HG03139 (cell line): Measurements from ENCODE around the gene FOXK1.

ENCODE experiments used
- ATAC-seq: cut with Tn5 transposase; IDR thresholded peaks from one replicate; pipeline ENCODE4 v1.9.1; 2021; ENCODE audit not compliant: unreplicated experiment

The FOXK1 gene

DNA sequence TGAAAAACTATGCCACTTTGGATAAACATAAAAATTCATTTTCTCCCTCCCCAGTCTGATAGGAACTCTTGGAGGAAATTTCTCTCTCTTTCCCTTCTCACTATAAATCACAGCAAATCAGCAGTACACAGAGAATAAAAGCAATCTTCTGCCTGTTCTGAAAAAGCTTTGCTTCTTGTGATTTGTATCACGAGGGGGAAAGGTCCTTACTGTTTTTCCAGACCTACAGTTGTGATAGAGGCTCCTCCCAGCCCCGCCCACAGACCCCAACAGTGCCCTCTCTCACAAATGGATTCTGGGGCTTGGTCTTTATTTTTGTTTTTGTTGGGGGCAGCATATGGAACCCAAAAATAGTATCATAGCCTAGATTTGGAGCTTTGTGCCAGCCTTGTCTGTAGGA, 12.2 kb downstream of the FOXK1 start:
- no peak for ATAC-seq

DNA sequence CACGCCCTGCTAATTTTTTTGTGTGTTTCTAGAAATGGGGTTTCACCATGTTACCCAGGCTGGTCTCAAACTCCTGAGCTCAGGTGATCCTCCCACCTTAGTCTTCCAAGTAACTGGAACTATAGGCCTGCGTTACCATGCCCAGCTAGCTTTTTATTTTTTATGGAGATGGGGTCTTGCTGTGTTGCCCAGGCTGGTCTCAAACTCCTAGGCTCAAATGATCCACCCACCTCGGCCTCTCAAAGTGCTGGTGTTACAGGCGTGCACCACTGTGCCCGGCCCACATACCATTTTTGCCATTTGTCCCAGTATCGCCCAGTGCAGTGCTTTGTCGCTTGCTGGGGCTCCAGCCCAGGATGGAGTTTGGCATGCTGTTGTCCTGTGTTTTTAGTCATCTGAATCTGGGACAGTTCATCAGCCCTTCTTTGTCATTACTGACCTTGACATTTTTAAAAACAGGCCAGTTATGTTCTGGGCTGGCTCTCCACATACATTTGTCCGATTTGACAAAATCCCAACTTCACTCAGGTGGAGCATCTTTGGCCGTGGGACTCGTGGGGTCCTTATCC, 16.7 kb downstream of the FOXK1 start:
- no peak for ATAC-seq

DNA sequence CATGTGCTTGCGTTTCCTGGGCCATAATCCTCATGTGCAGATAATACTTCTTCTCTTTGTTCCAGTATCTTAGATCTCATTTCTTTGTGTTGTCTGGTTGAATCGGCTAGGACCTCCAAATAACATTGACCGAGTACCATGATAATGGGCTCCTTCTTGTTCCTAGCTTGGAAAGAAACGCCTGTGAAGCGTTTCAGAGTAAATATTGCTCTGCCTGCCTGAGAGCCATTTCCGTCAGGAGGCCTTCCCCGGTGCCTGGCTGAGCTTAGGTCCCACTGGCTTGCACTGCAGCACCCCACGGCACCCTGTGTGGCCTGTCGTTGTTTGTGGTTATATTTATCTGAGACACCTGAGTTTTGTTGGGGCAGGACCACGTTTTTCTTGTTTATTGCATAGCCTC, 17.7 kb downstream of the FOXK1 start:
- no peak for ATAC-seq

GRCh38 chr7:4700577-4701235, 18.6 kb downstream of the FOXK1 start:
- no peak for ATAC-seq

DNA sequence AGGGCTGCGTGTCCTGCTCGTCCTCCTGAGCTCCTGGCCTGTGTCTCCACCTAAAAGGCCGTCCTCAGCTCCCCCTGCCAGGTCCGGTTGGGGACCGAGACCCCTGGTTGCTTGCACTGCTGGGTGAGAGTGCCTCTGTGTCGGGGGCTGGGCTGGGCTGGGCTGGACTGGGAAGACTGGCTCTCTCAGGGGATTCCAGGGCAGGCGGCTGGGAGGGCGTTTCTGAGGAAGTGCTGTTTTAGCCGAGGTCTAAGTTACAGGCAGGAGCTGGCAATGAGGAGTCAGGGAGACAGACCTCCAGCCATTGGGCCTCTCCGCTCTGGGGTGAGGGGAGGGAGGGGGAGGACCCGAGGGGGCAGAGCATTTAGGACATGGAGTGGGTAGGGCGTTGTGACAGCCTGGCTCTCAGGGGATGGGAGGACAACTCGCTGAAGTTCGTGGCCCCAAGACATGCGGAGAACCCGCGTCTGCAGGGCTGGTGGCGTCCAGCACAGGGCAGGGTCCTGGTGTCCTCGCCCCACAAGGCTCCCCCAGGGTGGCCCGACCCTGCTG, 20.9 kb downstream of the FOXK1 start:
- ATAC-seq = no peak

DNA sequence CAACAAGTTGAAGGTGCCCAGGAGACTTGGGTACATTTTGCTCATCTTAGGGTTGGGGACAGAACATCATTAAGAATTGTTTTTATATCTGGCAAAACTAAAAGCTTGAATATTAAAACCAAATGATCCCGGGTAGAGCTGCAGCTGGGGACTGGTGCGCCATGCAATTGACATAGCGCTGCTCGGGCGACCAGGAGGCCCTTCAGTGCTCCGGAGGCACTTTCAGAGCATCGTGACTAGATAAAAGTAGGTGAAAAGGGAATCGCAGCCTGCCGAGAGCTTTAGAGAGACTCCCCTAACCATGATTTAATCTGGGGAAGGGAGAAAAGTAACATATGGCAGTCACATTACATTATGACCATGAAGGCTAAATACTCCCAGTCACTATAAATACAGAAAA, 21.4 kb downstream of the FOXK1 start:
- ATAC-seq = no peak

GRCh38 chr7:4706384-4707216, 24.5 kb downstream of the FOXK1 start:
- no peak for ATAC-seq

DNA sequence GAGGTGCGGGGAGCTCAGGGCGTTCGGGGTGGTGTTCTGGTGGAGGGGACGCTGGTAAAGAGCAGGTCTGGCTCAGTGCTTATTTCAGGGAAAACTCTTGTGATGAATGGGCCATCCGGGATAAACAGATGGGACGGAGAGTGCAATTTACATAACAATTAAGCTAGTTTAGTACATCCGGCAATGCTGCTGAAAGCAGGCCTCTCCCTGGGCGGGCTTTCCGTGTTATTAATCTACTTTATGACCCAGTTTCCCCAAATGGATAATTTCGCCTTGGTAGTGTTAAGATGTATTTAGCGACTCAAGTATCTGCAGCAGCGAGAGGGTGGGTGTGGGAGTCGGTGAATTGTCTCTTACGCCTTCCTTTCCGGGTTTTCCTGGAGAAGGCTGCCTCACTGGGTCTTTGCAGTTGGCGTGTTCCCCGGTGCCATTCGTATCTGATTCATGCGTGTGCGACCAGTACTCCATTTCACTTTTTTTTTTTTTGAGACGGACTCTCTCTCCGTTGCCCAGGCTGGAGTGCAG, 25.2 kb downstream of the FOXK1 start:
- ATAC-seq = no peak

DNA sequence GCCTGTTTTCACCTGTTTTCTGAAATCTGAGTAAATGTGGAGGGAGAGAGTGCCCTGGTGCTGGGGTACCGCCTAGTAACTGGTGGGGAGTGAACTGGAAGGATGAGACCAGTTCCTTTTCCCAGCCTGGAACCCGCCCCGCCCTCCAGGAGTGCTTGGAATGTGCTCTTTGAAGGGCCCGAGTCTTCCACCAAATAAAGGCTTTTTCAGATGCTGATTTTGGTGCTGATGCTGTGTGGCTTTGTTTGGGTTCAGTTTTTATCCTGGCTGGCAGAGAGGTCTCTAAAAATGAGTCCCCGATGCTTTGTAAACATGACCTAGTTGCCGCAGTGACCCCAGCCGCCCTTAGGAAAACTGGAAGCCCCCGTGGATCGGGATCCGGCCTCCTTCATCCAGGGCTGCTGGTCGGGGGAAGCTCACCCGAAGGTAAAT, 25.9 kb downstream of the FOXK1 start:
- no peak for ATAC-seq

GRCh38 chr7:4709187-4709586, 27.1 kb downstream of the FOXK1 start:
- ATAC-seq = no peak

DNA sequence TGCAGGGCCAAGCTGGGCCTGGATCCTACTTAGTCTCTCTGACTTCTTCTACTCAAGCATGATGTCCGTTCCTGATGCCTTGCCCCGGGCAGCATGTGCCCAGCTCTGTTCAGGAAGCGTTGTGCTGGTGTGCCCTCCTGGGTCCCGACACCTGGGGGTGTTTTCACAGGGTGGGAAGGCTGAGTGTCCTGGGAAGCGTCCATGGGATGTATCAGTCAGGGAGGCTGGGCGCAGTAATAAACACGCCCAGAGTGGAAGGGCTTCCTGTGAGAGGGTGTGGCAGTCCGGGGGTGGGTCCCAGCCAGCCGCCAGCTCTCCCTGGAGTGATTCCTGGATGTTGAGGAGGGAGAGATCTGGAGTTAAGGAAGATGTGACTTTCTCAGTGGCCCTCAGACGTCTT, 29.0 kb downstream of the FOXK1 start:
- no peak for ATAC-seq

DNA sequence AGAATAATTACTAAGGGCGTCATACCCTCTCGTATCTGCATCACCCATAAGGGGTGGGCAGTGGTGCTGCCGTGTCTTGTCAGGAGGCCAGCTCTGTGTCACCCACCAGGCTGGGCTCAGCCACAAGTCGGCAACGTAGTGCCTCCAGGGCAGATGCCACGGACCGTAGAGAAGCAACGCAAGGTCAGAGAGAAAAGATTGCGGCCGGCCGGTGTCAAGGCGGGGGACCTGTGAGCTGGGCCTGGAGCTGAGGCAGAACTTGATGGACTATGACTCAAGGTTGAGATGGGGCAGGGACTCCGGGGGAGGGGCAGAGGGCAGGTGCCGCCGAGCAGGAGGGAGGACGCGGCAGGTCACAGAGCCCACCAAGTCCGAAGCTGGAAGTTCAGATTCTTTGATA, 29.5 kb downstream of the FOXK1 start:
- ATAC-seq = no peak

DNA sequence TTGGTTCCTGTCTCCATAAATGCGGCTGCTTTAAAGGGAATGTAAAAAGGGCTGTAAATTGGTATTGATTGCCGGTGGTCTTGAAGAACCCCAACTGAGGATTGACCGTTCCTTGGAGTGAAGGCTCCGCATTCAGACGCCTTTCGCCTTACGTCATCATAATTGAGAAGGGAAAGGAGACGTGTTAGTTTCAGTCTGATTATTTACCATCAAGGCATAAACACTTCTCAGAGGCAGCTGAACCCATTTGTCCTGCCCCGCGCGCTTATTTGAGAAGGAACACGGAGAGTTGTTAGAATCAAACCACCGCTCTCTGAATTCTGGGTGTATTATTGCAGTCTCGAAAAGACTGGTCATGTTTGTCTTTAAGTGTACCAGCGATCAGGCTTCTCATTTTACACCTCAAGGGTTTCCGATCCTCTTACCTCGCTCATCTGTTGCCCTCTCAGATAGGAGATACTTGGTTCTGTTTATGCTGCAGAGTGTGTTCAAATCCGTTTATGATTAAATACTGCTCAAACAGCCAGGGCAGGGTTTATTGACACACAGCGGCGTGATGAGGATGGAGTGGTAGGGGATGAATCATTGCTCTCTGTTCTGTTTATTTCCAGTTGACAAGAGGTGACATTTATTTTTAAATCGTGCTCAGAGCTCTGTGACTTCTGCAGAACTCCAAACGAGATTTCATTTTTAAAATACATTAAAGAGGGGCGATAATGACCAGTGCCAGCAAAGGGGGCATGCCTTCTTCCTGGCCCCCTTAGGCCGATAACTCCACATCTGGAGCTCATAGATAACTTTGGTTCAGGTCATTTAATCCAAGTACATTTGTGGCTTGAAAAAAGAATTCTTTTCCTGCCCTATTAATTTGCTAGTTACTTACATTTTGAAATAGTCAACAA, 30.4 kb downstream of the FOXK1 start:
- no peak for ATAC-seq

DNA sequence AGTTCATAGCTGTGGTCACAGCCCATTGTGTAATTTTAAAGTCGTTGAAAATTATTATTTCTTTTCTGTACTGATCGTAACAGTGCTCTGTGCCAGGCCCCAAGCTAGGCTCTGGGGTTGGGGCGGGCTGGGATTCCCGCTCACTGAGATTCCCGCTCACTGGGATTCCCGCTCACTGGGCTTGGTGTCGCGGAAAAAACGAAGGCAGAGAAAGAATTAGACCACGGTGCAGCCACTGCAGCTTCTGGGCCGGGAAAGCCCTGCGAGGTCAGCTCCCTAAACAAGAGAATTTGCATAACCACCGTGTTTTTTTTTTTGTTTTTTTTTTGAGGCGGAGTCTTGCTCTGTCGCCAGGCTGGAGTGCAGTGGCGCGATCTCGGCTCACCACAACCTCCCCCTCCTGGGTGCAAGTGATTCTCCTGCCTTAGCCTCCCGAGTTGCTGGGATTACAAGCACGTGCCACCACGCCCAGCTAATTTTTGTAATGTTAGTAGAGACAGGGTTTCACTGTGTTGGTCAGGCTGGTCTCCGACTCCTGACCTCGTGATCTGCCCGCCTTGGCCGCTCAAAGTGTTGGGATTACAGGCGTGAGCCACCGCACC, 31.2 kb downstream of the FOXK1 start:
- ATAC-seq = no peak

DNA sequence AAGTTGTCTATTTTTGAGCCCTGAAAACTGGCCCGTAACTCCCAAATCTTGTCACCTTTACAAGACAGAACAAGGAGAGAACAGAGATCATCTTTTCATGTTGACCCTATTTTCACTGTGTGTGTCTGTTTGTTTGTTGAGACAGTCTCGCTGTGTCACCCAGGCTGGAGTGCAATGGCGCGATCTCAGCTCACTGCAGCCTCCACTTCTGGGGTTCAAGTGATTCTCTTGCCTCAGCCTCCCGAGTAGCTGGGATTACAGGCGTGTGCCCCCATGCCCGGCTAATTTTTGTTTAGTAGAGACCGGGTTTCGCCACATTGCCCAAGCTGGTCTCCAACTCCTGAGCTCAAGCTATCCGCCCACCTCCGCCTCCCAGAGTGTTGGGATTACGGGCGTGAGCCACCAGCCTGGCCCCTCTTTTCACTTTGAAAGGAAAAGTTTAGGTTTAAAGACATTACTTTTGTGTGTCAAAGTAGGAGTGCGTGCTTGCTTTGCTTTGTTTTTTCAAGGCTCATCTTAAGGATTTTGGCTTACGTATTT, 32.1 kb downstream of the FOXK1 start:
- ATAC-seq = no peak

- no peak for ATAC-seq
Measured at GRCh38 chr7:4714767-4715409, 32.8 kb downstream of the FOXK1 start.

- ATAC-seq = no peak
Measured at GRCh38 chr7:4715410-4715776, 33.3 kb downstream of the FOXK1 start.

GRCh38 chr7:4716946-4717795, 35.1 kb downstream of the FOXK1 start:
- ATAC-seq = no peak

DNA sequence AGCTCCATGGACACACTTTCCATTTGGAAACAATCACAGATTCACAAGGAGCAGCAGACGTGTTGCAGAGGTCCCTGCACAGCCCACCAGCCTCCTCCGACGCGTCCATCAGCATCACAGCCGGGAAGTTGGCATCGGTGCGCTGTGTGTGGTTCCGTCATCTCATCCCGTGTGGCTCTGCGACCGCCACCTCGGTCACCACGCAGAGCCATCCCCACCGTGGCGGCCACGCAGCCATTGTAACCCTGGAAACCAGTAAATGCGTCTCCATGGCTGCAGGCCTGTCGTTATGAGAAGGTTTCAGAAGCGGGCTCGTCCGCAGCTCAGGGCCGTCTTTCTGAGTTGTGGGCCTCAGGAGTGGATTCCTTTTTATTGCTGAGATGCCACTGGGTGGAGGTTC, 36.0 kb downstream of the FOXK1 start:
- ATAC-seq = no peak
